Right ventricle myocardium superior (tissue), 1 donor: Measurements from ENCODE around the gene ZNF608. TPM values are rescaled to one million over a fixed set of nuclear protein-coding genes. Genes with fewer than 3 reads are reported as not detected.
A peak's percentile ranks its signal among the peaks of the same experiment; 100 is the strongest.

Experiments
- ATAC-seq: fragments of 200-7000 bp; cut with Tn5 transposase; one replicate; pipeline ENCODE4 v1.9.1; 2020; ENCODE audit warnings: mild to moderate bottlenecking; ENCODE audit not compliant: poor library complexity
- DNase-seq: peaks from one replicate; pipeline ENCODE4 v3.0.0-alpha.2; 2020
- intact Hi-C: fragments of 100-400 bp; cut with DNase I; formaldehyde crosslinking; loops from one replicate; pipeline ENCODE4 v1.11.2; 2022
- total RNA-seq: library from RNA; stranded (reverse); fragmentation: NEBNext Ultra II Directional; extraction: Animal tissue kit (Norgen Biotek cat#: 25700); gene quantifications from one replicate; pipeline ENCODE4 v1.2.1, GENCODE V29; 2021
- donor health status: DM: no; HTN: yes; CAD: no; lungs with severe emphysema.

ZNF608 gene
- total RNA-seq, 1 donor from 2014 or later, result 8.6 TPM

DNA sequence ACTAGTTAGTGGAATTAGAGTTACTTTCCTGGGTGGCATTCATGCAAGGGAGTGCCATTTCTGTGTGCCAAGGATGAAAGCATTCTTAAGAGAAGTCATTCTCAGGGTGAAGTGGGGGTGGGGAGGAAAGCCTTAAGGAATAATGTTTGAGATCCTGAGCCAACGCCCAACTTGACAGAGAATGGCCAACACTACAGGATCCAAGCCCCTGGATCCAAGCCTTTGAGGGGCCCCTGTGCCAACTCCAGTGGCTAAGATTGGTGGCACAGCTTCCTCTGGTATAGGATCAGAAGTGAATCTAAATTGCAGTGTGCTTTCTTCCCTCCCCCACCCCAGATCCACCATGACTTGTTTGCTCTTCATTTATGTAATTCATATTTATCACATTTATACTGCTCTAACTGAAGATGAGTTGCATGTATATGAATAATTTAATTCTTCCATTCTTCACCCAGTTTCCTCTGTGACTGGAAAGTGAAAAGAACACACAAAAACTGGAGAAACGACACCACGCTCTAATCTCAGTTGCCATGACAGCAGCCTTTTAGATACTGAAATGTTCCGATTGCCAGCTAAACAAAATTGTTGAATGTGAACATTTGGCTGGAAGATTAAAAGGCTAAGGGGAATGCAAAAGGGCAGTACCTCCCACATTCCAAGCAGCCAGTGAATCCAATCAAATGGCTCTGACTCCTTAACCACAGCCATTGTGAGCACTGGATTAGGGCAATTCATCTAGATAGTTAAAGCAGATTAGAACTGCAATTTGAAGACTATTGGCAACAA, 4.5 kb downstream of the ZNF608 start:
- intact Hi-C loops, result no loop called here
- no peak for ATAC-seq
- no peak for DNase-seq

DNA sequence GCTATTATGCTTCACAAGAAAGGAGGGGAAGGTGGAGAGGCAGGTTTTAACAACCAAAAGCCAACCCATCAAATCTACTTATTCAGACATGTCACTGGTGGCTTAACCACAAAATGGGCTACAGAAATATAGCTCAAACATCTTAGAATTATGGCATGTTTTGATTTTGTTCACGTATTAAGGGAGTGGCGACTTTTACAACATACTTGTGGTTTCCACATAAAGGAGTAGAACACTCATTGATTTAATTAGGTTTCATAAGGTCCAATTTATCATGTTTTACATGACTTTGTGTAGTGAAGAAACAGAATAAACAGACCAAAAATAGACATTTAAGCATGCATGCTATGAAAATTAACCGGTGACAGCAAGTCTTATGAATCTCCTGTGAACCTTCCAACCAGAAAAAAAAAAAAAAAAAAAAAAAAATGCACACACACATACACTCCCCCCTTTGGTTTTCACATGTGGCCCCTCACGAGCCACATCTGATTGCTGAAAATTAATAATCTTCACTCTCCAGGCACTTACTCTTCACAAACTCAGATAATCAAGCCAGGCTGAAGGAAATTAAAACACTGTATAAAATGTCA, 5.4 kb downstream of the ZNF608 start:
- no peak for ATAC-seq
- intact Hi-C loops, result no loop called here

GRCh38 chr5:124740071-124740470, 6.4 kb downstream of the ZNF608 start:
- ATAC-seq (no peak), DNase-seq (no peak)
- intact Hi-C loops, result no loop called here

More for the DNA sequence above, 5.4 kb downstream of the ZNF608 start:
- DNase-seq, result no peak

DNA sequence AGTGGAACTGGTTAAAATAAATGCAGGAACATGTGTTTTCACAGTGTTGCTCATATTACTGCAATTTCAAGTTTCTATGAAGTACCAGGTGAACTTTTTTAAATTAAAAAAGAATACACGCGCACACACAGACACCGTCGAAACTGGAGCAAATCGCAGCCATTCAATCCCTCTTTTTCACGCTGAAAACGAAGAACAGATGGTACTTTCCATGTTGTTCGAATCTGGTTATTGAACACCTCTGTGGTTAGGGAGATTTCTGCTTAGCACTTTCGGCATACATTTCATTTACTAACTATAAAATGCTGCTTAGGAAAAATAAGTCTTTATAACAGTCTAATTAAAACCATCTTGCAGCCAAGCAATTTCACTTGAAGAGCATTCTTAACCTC, 6.8 kb downstream of the ZNF608 start:
- no peak for DNase-seq
- intact Hi-C loops, result no loop called here
- no peak for ATAC-seq

GRCh38 chr5:124738681-124739633, 7.5 kb downstream of the ZNF608 start:
- no peak for ATAC-seq
- DNase-seq, result no peak
- intact Hi-C loops, result no loop called here

- DNase-seq, result no peak
- ATAC-seq, result no peak
- intact Hi-C loops, result no loop called here
These were observed 8.8 kb downstream of the ZNF608 start for GRCh38 chr5:124737651-124738050.

GRCh38 chr5:124736805-124737188, 9.6 kb downstream of the ZNF608 start:
- intact Hi-C loops, result no loop called here
- ATAC-seq (no peak), DNase-seq (no peak)

- ATAC-seq, result peak; percentile 15
- DNase-seq, result no peak
- intact Hi-C loops, result no loop called here
These were observed 10.2 kb downstream of the ZNF608 start for GRCh38 chr5:124736082-124736804.

GRCh38 chr5:124735169-124735858, 11.1 kb downstream of the ZNF608 start:
- peak; percentile 68 for ATAC-seq
- no peak for DNase-seq
- intact Hi-C loops, result no loop called here

DNA sequence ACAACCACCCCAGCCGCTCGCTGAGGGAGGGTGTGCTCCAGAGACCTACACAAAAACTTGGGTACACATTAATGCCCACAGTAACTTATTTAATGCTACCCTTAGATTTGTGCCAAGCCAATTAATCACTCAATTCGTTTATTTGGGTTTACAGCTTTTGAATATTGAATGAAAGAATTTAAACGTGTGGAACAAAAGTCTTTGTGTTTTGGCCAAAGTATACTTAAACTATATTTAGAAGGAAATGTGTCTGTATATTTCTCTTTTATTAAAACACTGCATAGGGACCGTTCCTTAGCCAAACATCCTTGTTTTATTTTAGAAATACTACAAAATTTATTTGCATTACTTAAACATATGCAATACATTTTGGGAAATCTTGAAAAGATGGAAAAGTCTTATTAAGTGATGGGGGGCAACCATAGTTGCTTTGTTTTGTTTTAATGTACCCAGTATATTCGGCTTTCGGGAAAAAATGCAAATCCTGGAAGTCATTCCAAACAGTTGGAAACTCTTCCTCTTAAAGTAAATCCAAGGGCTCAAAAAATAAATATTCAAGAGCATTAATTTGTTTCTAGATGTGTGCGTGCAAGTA, 11.8 kb downstream of the ZNF608 start:
- ATAC-seq (no peak), DNase-seq (no peak)
- intact Hi-C loops, result no loop called here

- no peak for DNase-seq
- intact Hi-C loops, result no loop called here
- no peak for ATAC-seq
These were observed 13.1 kb downstream of the ZNF608 start for GRCh38 chr5:124733329-124733650.

- no peak for ATAC-seq
- no peak for DNase-seq
- intact Hi-C loops, result no loop called here
These were observed 13.8 kb downstream of the ZNF608 start for GRCh38 chr5:124732428-124733328.

DNA sequence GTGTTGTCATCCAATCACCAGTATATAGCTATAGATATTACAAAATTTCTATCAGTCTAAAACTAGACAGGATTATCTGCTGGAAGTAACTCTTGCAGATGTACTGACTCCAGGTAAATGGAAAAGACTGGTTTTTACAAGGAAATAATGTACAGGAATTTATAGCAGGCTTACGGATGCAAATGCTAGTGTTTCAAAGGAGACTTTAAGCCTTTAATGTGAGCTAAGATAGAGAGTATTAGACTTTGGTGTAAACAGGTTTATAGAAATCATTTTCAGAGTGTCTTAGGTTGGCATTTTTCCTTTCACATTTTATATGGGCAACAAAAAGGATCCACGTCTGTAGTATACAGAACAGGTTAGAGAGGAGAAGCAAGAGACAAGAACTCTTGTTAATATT, 16.1 kb downstream of the ZNF608 start:
- intact Hi-C loops, result no loop called here
- ATAC-seq, result no peak
- DNase-seq, result no peak

- ATAC-seq, result no peak
- intact Hi-C loops, result no loop called here
These were observed 16.6 kb downstream of the ZNF608 start for GRCh38 chr5:124729720-124730359.

GRCh38 chr5:124728968-124729332, 17.5 kb downstream of the ZNF608 start:
- no peak for DNase-seq
- intact Hi-C loops, result no loop called here
- no peak for ATAC-seq

More at GRCh38 chr5:124729720-124730359, 16.6 kb downstream of the ZNF608 start:
- DNase-seq, result no peak

- ATAC-seq (no peak), DNase-seq (no peak)
- intact Hi-C loops, result no loop called here
These were observed 18.0 kb downstream of the ZNF608 start for GRCh38 chr5:124728331-124728967.
